Testis (tissue), 2 donors: ENCODE results near the gene LIN7B.

ENCODE experiments used
- POLR2A ChIP-seq: fragments of 450-650 bp; IDR thresholded peaks from one replicate; pipeline ENCODE4 v1.6.1; 2017; ENCODE audit warnings: antibody characterized with exemption, mild to moderate bottlenecking, moderate library complexity
- TF ChIP-seq, protein P1 (sequence below), 3 experiments: fragments of 450-650 bp in 2 of 3; fragments of 200-600 bp in 1 of 3; sonication (generic) in 1 of 3; IDR thresholded peaks; one replicate each; pipeline ENCODE4 v1.5.1; 2016 to 2019; ENCODE audit warnings: antibody characterized with exemption in 3 of 3, mild to moderate bottlenecking in 2 of 3, moderate library complexity in 1 of 3

DNA sequence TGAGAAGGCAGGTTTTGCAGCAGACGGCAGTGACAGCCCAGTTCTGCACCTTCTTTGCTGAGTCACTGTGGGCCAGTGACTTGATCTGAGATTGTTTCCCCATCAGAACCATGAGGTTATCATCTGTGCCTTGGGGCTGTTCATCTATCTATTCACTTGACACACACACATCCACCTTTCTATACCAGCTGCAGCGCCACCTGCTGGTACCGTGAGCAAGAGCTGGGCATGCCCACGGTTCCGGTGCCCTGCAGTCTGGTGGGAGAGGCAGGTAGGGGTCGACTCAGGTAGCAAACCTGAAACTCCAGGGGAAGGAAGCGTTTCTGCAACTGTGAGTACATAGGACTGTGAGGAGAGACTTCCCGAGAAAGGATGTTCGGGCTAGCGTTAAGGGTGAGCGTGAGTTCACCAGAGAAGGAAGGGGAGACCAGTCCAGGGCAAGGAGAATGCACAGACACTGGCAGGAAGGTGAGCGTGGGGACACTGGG is 7.5 kb upstream of the LIN7B start:
- TF ChIP-seq, protein P1, sequence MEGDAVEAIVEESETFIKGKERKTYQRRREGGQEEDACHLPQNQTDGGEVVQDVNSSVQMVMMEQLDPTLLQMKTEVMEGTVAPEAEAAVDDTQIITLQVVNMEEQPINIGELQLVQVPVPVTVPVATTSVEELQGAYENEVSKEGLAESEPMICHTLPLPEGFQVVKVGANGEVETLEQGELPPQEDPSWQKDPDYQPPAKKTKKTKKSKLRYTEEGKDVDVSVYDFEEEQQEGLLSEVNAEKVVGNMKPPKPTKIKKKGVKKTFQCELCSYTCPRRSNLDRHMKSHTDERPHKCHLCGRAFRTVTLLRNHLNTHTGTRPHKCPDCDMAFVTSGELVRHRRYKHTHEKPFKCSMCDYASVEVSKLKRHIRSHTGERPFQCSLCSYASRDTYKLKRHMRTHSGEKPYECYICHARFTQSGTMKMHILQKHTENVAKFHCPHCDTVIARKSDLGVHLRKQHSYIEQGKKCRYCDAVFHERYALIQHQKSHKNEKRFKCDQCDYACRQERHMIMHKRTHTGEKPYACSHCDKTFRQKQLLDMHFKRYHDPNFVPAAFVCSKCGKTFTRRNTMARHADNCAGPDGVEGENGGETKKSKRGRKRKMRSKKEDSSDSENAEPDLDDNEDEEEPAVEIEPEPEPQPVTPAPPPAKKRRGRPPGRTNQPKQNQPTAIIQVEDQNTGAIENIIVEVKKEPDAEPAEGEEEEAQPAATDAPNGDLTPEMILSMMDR (IDR thresholded peaks at IDR 0.05), result peak; percentile 53 to 69 (median 67)
- no peak for TF ChIP-seq POLR2A
